ENCODE results near the gene UBE2S. TPM values are rescaled to one million over a fixed set of nuclear protein-coding genes. Genes with fewer than 3 reads are reported as not detected.

Gene UBE2S
- total and polyA plus RNA-seq, 8 donors, result 26.5 to 71.2 (median 35.7) TPM

GRCh38 chr19:55453511-55454260 is 46.1 kb upstream of the UBE2S start:
- no peak for TF ChIP-seq CTCF (IDR thresholded peaks at IDR 0.05)
- H3K4me1 ChIP-seq, result peaks cover 0 to 15% of the 10 kb centered on the region in 2 donors
- peaks cover 0 to 8% of the 10 kb centered on the region in 2 donors for H3K36me3 ChIP-seq
- ATAC-seq, result no peak
- no peaks in the 10 kb centered on the region for H3K9me3 ChIP-seq
- intact Hi-C loops (cut with DNase I), result no loop called here
- H3K4me3 ChIP-seq, result no peak overlapping the region
- no peak overlapping the region for H3K27ac ChIP-seq
- peaks cover 21 to 35% of the 10 kb centered on the region in 2 donors for H3K27me3 ChIP-seq
- peak in 1 of 4 donors; percentile 34 for DNase-seq

- intact Hi-C loops (cut with DNase I), result no loop called here
- ATAC-seq, result peak; percentile 70
- H3K9me3 ChIP-seq, result no peaks in the 10 kb centered on the region
Measured at GRCh38 chr19:55452749-55453346, 45.3 kb upstream of the UBE2S start.

GRCh38 chr19:55451965-55452748 is 44.6 kb upstream of the UBE2S start:
- H3K4me1 ChIP-seq, result peaks cover 0 to 15% of the 10 kb centered on the region in 2 donors
- peaks cover 21 to 42% of the 10 kb centered on the region in 2 donors for H3K27me3 ChIP-seq
- H3K27ac ChIP-seq, result no peak overlapping the region
- no peaks in the 10 kb centered on the region for H3K9me3 ChIP-seq
- ATAC-seq (no peak), DNase-seq (peak in 2 of 4 donors; percentile 29 to 57)
- no peak overlapping the region for H3K4me3 ChIP-seq
- intact Hi-C loops (cut with DNase I), result no loop called here
- peaks cover 0 to 8% of the 10 kb centered on the region in 2 donors for H3K36me3 ChIP-seq
- TF ChIP-seq CTCF (IDR thresholded peaks at IDR 0.05), result no peak

More at GRCh38 chr19:55452749-55453346, 45.3 kb upstream of the UBE2S start:
- Histone ChIP-seq H3K4me3 (no peak overlapping the region), H3K4me1 (peaks cover 0 to 15% of the 10 kb centered on the region in 2 donors), H3K27ac (no peak overlapping the region), H3K36me3 (peaks cover 0 to 8% of the 10 kb centered on the region in 2 donors), H3K27me3 (peaks cover 21 to 35% of the 10 kb centered on the region in 2 donors)
- TF ChIP-seq CTCF (IDR thresholded peaks at IDR 0.05), result no peak
- peak in 3 of 4 donors; percentile 64 to 89 (median 76) for DNase-seq

GRCh38 chr19:55451163-55451964 is 43.8 kb upstream of the UBE2S start:
- Histone ChIP-seq H3K4me1 (peaks cover 0 to 15% of the 10 kb centered on the region in 2 donors), H3K27me3 (peaks cover 21 to 49% of the 10 kb centered on the region in 2 donors), H3K4me3 (no peak overlapping the region), H3K36me3 (peaks cover 0 to 8% of the 10 kb centered on the region in 2 donors), H3K9me3 (no peaks in the 10 kb centered on the region), H3K27ac (no peak overlapping the region)
- intact Hi-C loops (cut with DNase I), result no loop called here
- DNase-seq (no peak), ATAC-seq (no peak)
- TF ChIP-seq CTCF (IDR thresholded peaks at IDR 0.05), result no peak
